ENCODE measurements around the gene ZDHHC12.

DNA sequence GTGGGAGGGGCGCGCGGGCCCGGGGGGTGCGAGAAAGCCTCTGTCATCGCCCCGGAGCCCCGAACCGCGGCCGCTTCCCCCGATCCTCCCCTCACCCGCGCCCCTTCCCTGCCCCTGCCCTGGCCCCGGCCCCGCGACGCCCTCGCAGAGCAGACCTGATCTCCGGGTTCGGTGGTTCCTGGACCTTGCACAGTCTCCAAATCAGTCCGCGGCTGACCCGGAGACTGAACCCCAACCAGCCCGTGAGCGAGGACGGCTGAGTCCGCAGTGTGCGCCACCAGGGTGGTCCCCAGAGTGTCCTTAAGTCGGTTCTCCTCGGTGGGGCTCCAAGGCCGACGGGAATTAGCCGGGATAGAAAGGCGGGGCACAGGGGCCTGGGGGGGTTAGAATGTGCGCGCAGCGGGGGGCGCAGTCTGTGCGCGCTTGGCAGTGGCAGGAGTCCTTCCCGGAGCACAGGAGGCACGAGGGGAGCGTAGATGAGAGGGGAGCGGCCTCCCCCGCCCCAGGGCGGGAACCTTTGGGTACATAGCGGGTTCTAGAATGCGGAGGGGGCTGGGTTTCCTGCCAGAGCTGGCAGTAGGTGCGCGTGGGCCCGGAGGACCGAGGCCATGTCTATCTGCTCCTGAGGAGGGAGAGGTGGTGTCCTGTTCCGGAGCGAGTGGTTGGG is 20.8 kb downstream of the ZDHHC12 start:
- TF ChIP-seq, protein P1, sequence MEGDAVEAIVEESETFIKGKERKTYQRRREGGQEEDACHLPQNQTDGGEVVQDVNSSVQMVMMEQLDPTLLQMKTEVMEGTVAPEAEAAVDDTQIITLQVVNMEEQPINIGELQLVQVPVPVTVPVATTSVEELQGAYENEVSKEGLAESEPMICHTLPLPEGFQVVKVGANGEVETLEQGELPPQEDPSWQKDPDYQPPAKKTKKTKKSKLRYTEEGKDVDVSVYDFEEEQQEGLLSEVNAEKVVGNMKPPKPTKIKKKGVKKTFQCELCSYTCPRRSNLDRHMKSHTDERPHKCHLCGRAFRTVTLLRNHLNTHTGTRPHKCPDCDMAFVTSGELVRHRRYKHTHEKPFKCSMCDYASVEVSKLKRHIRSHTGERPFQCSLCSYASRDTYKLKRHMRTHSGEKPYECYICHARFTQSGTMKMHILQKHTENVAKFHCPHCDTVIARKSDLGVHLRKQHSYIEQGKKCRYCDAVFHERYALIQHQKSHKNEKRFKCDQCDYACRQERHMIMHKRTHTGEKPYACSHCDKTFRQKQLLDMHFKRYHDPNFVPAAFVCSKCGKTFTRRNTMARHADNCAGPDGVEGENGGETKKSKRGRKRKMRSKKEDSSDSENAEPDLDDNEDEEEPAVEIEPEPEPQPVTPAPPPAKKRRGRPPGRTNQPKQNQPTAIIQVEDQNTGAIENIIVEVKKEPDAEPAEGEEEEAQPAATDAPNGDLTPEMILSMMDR (conservative IDR thresholded peaks at IDR 0.05), result no peak; the same call in 1 of the 2 replicates
- TF ChIP-seq ZFX (IDR thresholded peaks at IDR 0.05), result no peak
